T-cell (primary cell): ENCODE data around the gene RNF123. TPM values are rescaled to one million over a fixed set of nuclear protein-coding genes. Genes with fewer than 3 reads are reported as not detected.

ENCODE experiments used
- ATAC-seq, 4 experiments: fragments of 200-7000 bp in 3 of 4; fragments of 150-1000 bp in 1 of 4; cut with Tn5 transposase; replicated peaks in 1 of 4; 1 replicate in 3 of 4; 2 replicates in 1 of 4; pipeline ENCODE4 v1.10.0; 2021; ENCODE audit warnings: moderate library complexity in 3 of 4, mild to moderate bottlenecking in 2 of 4, moderate number of reproducible peaks in 1 of 4
- CTCF ChIA-PET, 2 donors: fragments of 300-600 bp; sonication (Branson Sonifier 250); formaldehyde crosslinking; loops; one replicate each; lab custom pipeline; 2022; ENCODE audit warnings: antibody characterized with exemption in 2 of 2; lab: Charles Lee
- POLR2A ChIA-PET, 2 donors: fragments of 300-600 bp; sonication (Branson Sonifier 250); formaldehyde crosslinking; loops; one replicate each; lab custom pipeline; 2022; ENCODE audit warnings: antibody characterized with exemption in 2 of 2; lab: Charles Lee
- DNase-seq, 35 experiments: peaks; one replicate each; pipeline versions ENCODE4 v3.0.0 to v3.0.0-alpha.2; 2013 to 2023
- H3K27ac ChIP-seq: one replicate; pipeline ENCODE4 v1.5.1; 2013; ENCODE audit warnings: low read length
- H3K27me3 ChIP-seq, 2 experiments: replicated peaks in 1 of 2; 1 replicate in 1 of 2; 2 replicates in 1 of 2; pipeline versions ENCODE4 v1.6.1 to v1.7.0; 2013; ENCODE audit warnings: low read length in 1 of 2, mixed read lengths in 1 of 2; ENCODE audit not compliant: control insufficient read depth in 2 of 2, insufficient read depth in 2 of 2; ENCODE audit errors: extremely low read depth in 1 of 2
- H3K36me3 ChIP-seq, 2 donors: 1 replicate in 1 of 2; 2 replicates in 1 of 2; pipeline versions ENCODE4 v1.6.1 to v1.7.0; 2013; ENCODE audit warnings: low read length in 1 of 2; ENCODE audit not compliant: control insufficient read depth in 2 of 2, insufficient read depth in 1 of 2; ENCODE audit errors: extremely low read depth in 1 of 2
- H3K4me1 ChIP-seq, 2 experiments: 1 replicate in 1 of 2; 2 replicates in 1 of 2; pipeline versions ENCODE4 v1.6.1 to v1.7.0; 2013; ENCODE audit warnings: low read length in 2 of 2, mixed read lengths in 1 of 2; ENCODE audit not compliant: insufficient read depth in 2 of 2, control insufficient read depth in 1 of 2; ENCODE audit errors: extremely low read depth in 1 of 2
- H3K4me3 ChIP-seq, 2 donors: 1 replicate in 1 of 2; 2 replicates in 1 of 2; pipeline versions ENCODE4 v1.5.1 to v1.7.0; 2013; ENCODE audit warnings: mild to moderate bottlenecking in 2 of 2, low read length in 1 of 2, moderate library complexity in 1 of 2; ENCODE audit not compliant: control insufficient read depth in 1 of 2; ENCODE audit errors: extremely low read depth in 1 of 2
- H3K9me3 ChIP-seq: 2 replicates; pipeline ENCODE4 v1.7.0; 2013
- H3K27ac Mint-ChIP-seq, 2 donors: one replicate each; pipeline ENCODE4 v1.8.0; 2020 to 2021; ENCODE audit warnings: mild to moderate bottlenecking in 2 of 2, mixed read lengths in 2 of 2
- H3K27me3 Mint-ChIP-seq, 2 donors: one replicate each; pipeline ENCODE4 v1.8.0; 2021 to 2022; ENCODE audit warnings: mixed read lengths in 2 of 2
- H3K36me3 Mint-ChIP-seq: one replicate; pipeline ENCODE4 v1.8.0; 2021; ENCODE audit warnings: mixed read lengths
- H3K4me1 Mint-ChIP-seq, 3 donors: one replicate each; pipeline ENCODE4 v1.8.0; 2020 to 2022; ENCODE audit warnings: mixed read lengths in 3 of 3, mild to moderate bottlenecking in 1 of 3
- H3K4me3 Mint-ChIP-seq, 3 donors: one replicate each; pipeline ENCODE4 v1.8.0; 2020 to 2022; ENCODE audit warnings: mild to moderate bottlenecking in 3 of 3, mixed read lengths in 3 of 3, moderate library complexity in 3 of 3
- H3K9me3 Mint-ChIP-seq, 3 donors: one replicate each; pipeline ENCODE4 v1.8.0; 2020 to 2022; ENCODE audit warnings: mixed read lengths in 3 of 3
- WGBS: methylation state at CpG from one replicate; pipeline ENCODE4 v1.1.5; 2013; ENCODE audit warnings: missing lambda C conversion rate; ENCODE audit not compliant: insufficient coverage; 5-methylcytosine and 5-hydroxymethylcytosine counted together
- total RNA-seq, 35 experiments: library from RNA in 6 of 35; stranded (reverse) in 6 of 35; fragments of 120-200 nt in 1 of 35; gene quantifications; one replicate each; pipeline versions ENCODE4 v1.2.1 to v1.2.4 and lab custom pipeline; 2013 to 2026

RNF123 gene
- total RNA-seq, 5 donors from 2014 or later (not counting 1 experiment from before 2014, with no cell fraction given): 40.9 to 79.8 (median 72.8) TPM

- Histone ChIP-seq H3K36me3 (peaks cover 5 to 10% of the 10 kb centered on the region in 2 donors), H3K4me1 (peaks cover 3 to 39% of the 10 kb centered on the region in 2 experiments), H3K9me3 (no peaks in the 10 kb centered on the region), H3K27me3 (no peaks in the 10 kb centered on the region), H3K4me3 (no peak overlapping the region), H3K27ac (no peak overlapping the region)
- Mint-ChIP-seq H3K4me1 (peaks cover 18 to 24% (median 22%) of the 10 kb centered on the region in 3 donors), H3K9me3 (no peaks in the 10 kb centered on the region), H3K27me3 (no peaks in the 10 kb centered on the region), H3K4me3 (no peak overlapping the region), H3K27ac (no peak overlapping the region), H3K36me3 (peaks cover 1% of the 10 kb centered on the region)
- ATAC-seq (no peak), DNase-seq (no peak)
- CTCF ChIA-PET: no interaction called here
- 91% methylated on average over 13 of the region's 13 CpGs for WGBS
- POLR2A ChIA-PET: interaction anchor here in 1 of 2 donors (0.6 kb wide), 1 partner anchor 63 kb away, joined by 3 read pairs; no protein-coding TSS in a partner anchor
Observed at GRCh38 chr3:49714728-49715550, 25.6 kb downstream of the RNF123 start.

GRCh38 chr3:49715611-49716121 lies 26.3 kb downstream of the RNF123 start:
- H3K4me3 ChIP-seq: no peak overlapping the region
- no peak overlapping the region for H3K27ac ChIP-seq
- 94% methylated on average over 11 of the region's 13 CpGs for WGBS
- H3K36me3 Mint-ChIP-seq: no peaks in the 10 kb centered on the region
- ChIA-PET POLR2A (no interaction called here), CTCF (no interaction called here)
- H3K27ac Mint-ChIP-seq: no peak overlapping the region
- H3K4me3 Mint-ChIP-seq: no peak overlapping the region
- peaks cover 3 to 44% of the 10 kb centered on the region in 2 experiments for H3K4me1 ChIP-seq
- no peaks in the 10 kb centered on the region for H3K9me3 ChIP-seq
- no peaks in the 10 kb centered on the region for H3K27me3 ChIP-seq
- H3K27me3 Mint-ChIP-seq: no peaks in the 10 kb centered on the region
- H3K4me1 Mint-ChIP-seq: peaks cover 23 to 27% (median 25%) of the 10 kb centered on the region in 3 donors
- DNase-seq (no peak), ATAC-seq (no peak)
- H3K36me3 ChIP-seq: peaks cover 5 to 10% of the 10 kb centered on the region in 2 donors
- no peaks in the 10 kb centered on the region for H3K9me3 Mint-ChIP-seq

GRCh38 chr3:49716169-49716568 lies 26.8 kb downstream of the RNF123 start:
- ChIA-PET CTCF (interaction anchor here in 1 of 2 donors (0.5 kb wide), 1 partner anchor 138 kb away, joined by 3 read pairs; no protein-coding TSS in a partner anchor), POLR2A (no interaction called here)
- H3K4me3 ChIP-seq: no peak overlapping the region
- H3K27me3 ChIP-seq: no peaks in the 10 kb centered on the region
- ATAC-seq (no peak), DNase-seq (no peak)
- Mint-ChIP-seq H3K27me3 (no peaks in the 10 kb centered on the region), H3K36me3 (peaks cover 1% of the 10 kb centered on the region), H3K4me1 (peaks cover 26 to 31% (median 28%) of the 10 kb centered on the region in 3 donors), H3K9me3 (no peaks in the 10 kb centered on the region), H3K27ac (no peak overlapping the region), H3K4me3 (no peak overlapping the region)
- peaks cover 5 to 9% of the 10 kb centered on the region in 2 donors for H3K36me3 ChIP-seq
- peaks cover 3 to 44% of the 10 kb centered on the region in 2 experiments for H3K4me1 ChIP-seq
- H3K27ac ChIP-seq: no peak overlapping the region
- WGBS: 94% methylated on average over 2 of the region's 7 CpGs
- H3K9me3 ChIP-seq: no peaks in the 10 kb centered on the region

- WGBS: 95% methylated on average over 13 of the region's 16 CpGs
- ChIA-PET CTCF (no interaction called here), POLR2A (no interaction called here)
- H3K27ac ChIP-seq: no peak overlapping the region
- no peaks in the 10 kb centered on the region for H3K27me3 ChIP-seq
- Mint-ChIP-seq H3K27me3 (no peaks in the 10 kb centered on the region), H3K27ac (no peak overlapping the region), H3K4me1 (peaks cover 26 to 30% (median 28%) of the 10 kb centered on the region in 3 donors), H3K36me3 (peaks cover 4% of the 10 kb centered on the region), H3K4me3 (no peak overlapping the region), H3K9me3 (no peaks in the 10 kb centered on the region)
- DNase-seq: no peak
- H3K36me3 ChIP-seq: peaks cover 5 to 11% of the 10 kb centered on the region in 2 donors
- no peak for ATAC-seq
- no peak overlapping the region for H3K4me3 ChIP-seq
- H3K4me1 ChIP-seq: peaks cover 3 to 44% of the 10 kb centered on the region in 2 experiments
- no peaks in the 10 kb centered on the region for H3K9me3 ChIP-seq
Observed at GRCh38 chr3:49716691-49717210, 27.4 kb downstream of the RNF123 start.

- no peak for DNase-seq
- Histone ChIP-seq H3K9me3 (no peaks in the 10 kb centered on the region), H3K36me3 (peaks cover 5 to 17% of the 10 kb centered on the region in 2 donors), H3K27ac (no peak overlapping the region), H3K27me3 (no peaks in the 10 kb centered on the region), H3K4me3 (no peak overlapping the region), H3K4me1 (peaks cover 3 to 43% of the 10 kb centered on the region in 2 experiments)
- H3K27ac Mint-ChIP-seq: no peak overlapping the region
- ATAC-seq: no peak
- over 99% methylated on average over 10 of the region's 14 CpGs for WGBS
- H3K4me1 Mint-ChIP-seq: peaks cover 27 to 31% (median 29%) of the 10 kb centered on the region in 3 donors
- POLR2A ChIA-PET: no interaction called here
- H3K4me3 Mint-ChIP-seq: peak overlapping the region; percentile 21 to 92 (median 21)
- H3K9me3 Mint-ChIP-seq: no peaks in the 10 kb centered on the region
- H3K36me3 Mint-ChIP-seq: peaks cover 4% of the 10 kb centered on the region
- CTCF ChIA-PET: no interaction called here
- no peaks in the 10 kb centered on the region for H3K27me3 Mint-ChIP-seq
Observed at GRCh38 chr3:49717211-49717958, 28.0 kb downstream of the RNF123 start.
